ENCODE measurements around the gene NRXN2.

Gene NRXN2

DNA sequence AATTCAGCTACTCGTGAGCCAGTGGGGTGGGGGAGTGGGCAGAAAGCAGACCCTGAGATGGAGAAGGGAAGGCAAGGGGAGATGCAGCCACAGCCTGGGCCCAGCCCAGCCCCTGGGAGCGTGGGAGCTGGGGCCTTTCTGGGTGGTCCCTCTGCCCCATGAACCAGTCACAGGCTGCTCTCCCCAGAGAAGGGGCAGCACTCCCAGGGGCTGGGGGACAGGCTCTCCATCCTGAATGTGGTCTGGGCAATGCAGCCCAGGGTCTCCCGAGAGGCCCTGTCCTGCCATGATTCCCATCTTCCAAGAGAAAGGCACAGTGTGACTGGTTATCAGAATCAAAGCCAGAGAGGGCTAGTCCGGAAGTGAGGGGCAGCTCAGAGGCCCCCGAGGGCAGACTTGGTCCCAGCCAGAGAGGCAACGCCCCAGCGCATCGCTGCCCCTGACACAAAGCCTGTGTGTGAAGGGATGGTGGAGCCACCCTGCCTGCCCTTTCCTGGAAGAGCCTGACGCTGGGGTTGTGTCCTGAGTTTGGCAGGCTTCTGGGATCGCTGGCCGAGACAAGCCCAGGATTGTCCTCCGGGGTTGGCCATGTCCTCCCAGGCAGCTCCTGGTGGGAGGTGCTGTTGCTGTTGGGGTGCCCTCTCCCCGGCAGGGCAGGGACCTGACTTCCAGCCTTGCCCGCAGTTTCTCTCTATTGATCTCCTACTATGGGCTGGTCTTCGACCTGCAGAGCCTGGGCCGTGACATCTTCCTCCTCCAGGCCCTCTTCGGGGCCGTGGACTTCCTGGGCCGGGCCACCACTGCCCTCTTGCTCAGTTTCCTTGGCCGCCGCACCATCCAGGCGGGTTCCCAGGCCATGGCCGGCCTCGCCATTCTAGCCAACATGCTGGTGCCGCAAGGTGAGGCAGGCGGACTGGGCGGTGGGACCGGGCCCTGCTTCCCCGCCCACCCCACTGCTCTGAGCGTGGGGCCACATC lies 155.8 kb downstream of the NRXN2 start:
- H4K20me1 ChIP-seq (ENCODE audit: insufficient read depth, low read length): no peaks in the 10 kb centered on the region
- H3K27ac ChIP-seq (ENCODE audit: low read depth, low read length, poor library complexity, severe bottlenecking): no peak overlapping the region
- no peak overlapping the region; the same call in 1 of the 2 replicates for H3K4me2 ChIP-seq (ENCODE audit: low read length)
- peaks cover 4% of the 10 kb centered on the region; the same call in 1 of the 2 replicates for H3K27me3 ChIP-seq (ENCODE audit: insufficient read depth, low read length)
- no peak overlapping the region for H2AFZ ChIP-seq (ENCODE audit: low read length)
- no peaks in the 10 kb centered on the region for H3K9me2 ChIP-seq (ENCODE audit: low read depth, low read length)
- TF ChIP-seq, protein P1, sequence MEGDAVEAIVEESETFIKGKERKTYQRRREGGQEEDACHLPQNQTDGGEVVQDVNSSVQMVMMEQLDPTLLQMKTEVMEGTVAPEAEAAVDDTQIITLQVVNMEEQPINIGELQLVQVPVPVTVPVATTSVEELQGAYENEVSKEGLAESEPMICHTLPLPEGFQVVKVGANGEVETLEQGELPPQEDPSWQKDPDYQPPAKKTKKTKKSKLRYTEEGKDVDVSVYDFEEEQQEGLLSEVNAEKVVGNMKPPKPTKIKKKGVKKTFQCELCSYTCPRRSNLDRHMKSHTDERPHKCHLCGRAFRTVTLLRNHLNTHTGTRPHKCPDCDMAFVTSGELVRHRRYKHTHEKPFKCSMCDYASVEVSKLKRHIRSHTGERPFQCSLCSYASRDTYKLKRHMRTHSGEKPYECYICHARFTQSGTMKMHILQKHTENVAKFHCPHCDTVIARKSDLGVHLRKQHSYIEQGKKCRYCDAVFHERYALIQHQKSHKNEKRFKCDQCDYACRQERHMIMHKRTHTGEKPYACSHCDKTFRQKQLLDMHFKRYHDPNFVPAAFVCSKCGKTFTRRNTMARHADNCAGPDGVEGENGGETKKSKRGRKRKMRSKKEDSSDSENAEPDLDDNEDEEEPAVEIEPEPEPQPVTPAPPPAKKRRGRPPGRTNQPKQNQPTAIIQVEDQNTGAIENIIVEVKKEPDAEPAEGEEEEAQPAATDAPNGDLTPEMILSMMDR (IDR thresholded peaks at IDR 0.05; ENCODE audit: low read length): no peak
- no peaks in the 10 kb centered on the region for H3F3A ChIP-seq (ENCODE audit: insufficient read depth, low read length)
- peaks cover 10% of the 10 kb centered on the region for H3K4me1 ChIP-seq (ENCODE audit: insufficient read depth, low read length, severe bottlenecking)
- no peaks in the 10 kb centered on the region for H3K79me2 ChIP-seq (ENCODE audit: insufficient read depth, low read length)
- H3K36me3 ChIP-seq (ENCODE audit: insufficient read depth, low read length): no peaks in the 10 kb centered on the region
- no peaks in the 10 kb centered on the region for H3K9me3 ChIP-seq (ENCODE audit: low read length)
- no peak overlapping the region for H3K4me3 ChIP-seq (ENCODE audit: low read depth, low read length, poor library complexity, severe bottlenecking)
- no peak overlapping the region for H3K9ac ChIP-seq (ENCODE audit: low read length)

DNA sequence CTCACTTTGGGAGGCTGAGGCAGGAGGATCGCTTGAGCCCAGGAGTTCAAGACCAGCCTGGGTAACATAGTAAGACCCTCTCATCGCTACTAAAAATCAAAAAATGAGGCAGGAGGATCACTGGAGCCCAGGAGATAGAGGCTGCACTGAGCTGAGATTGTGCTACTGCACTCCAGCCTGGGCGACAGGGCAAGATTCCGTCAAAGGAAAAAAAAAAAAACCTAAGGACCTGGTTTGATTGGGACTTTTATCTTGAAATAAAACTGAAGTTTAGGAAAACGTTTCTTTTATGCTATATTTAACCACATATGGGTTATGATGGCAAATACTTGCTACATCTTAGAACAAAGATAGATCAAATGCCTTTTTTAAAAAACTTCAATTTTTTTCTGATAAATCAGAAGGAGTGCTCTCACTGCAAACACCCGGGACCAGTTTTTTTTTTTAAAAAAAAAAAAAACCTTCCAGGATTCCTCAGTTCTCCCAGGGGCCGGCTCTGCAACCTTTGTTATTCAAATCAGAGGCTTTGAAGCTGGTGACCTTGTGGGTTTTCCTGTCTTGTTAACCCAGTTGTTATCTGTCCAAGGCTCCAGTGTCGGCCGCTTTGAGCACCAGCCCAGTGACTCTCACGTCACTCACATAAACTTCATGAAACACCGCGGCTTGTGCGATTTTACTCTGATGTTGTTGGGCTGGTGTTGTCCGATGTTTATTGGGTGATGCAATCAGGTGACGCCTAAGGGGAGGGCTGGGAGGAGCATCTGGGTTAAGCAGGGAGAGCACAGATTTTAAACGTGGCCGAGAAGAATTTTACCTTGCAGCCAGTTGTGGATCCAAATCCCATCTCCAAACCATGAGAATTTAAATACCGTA lies 156.7 kb downstream of the NRXN2 start:
- no peak overlapping the region for H3K9ac ChIP-seq (ENCODE audit: low read length)
- no peak overlapping the region for H2AFZ ChIP-seq (ENCODE audit: low read length)
- H4K20me1 ChIP-seq (ENCODE audit: insufficient read depth, low read length): no peaks in the 10 kb centered on the region
- no peaks in the 10 kb centered on the region for H3F3A ChIP-seq (ENCODE audit: insufficient read depth, low read length)
- TF ChIP-seq, protein P1 (IDR thresholded peaks at IDR 0.05; ENCODE audit: low read length): no peak
- TF ChIP-seq EZH2 (IDR thresholded peaks at IDR 0.05; ENCODE audit: borderline replicate concordance, low read length): no peak
- H3K27ac ChIP-seq (ENCODE audit: low read depth, low read length, poor library complexity, severe bottlenecking): no peak overlapping the region
- H3K9me2 ChIP-seq (ENCODE audit: low read depth, low read length): no peaks in the 10 kb centered on the region
- H3K27me3 ChIP-seq (ENCODE audit: insufficient read depth, low read length): peaks cover 4% of the 10 kb centered on the region; the same call in 1 of the 2 replicates
- no peak overlapping the region for H3K4me3 ChIP-seq (ENCODE audit: low read depth, low read length, poor library complexity, severe bottlenecking)
- H3K79me2 ChIP-seq (ENCODE audit: insufficient read depth, low read length): no peaks in the 10 kb centered on the region
- peak overlapping the region; percentile 28; the same call in 1 of the 2 replicates for H3K4me2 ChIP-seq (ENCODE audit: low read length)
- H3K9me3 ChIP-seq (ENCODE audit: low read length): no peaks in the 10 kb centered on the region
- no peaks in the 10 kb centered on the region for H3K36me3 ChIP-seq (ENCODE audit: insufficient read depth, low read length)
- peaks cover 10% of the 10 kb centered on the region for H3K4me1 ChIP-seq (ENCODE audit: insufficient read depth, low read length, severe bottlenecking)

DNA sequence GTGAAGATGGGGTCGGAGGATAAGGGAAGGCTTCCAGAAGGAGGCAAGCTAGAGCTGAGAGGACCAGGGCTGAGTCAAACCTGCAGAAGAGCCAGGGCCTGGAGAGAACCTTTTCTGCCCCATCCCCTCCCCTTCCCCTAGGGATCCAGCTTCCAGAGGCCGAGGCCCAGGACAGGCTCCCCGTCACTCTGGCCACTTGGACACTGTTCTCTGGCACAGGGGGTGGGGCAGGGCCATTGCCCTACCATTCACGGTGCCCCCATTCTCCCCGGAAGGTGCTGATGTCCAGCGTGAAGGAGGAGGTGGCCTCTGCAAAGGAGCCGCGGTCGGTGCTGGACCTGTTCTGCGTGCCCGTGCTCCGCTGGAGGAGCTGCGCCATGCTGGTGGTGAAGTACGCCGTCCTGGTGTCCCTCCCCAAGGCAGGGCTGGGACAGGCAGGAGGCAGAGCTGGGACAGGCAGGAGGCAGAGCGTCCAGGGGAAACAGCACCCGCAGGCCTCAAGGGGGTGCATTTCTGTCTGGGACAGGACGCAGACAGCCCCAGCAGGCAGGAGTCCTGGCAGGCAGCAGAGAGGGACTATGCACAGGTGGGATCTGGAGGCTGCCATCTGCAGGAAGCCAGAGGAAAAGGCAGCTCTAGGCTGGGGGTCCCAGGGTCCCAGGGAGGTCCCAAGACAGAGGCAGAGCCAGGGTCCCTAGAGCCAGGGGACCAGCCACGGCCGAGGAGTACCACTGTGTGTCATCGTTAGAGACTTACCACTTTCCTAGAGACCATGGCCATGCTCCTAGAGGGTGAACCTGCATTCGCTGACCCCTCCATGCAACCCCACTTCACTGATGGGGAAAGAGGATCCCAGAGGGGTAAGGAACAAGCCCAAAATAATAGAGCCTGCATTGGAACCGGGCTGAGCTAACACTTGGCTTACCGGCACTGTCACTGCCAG lies 157.8 kb downstream of the NRXN2 start:
- no peak overlapping the region for H2AFZ ChIP-seq (ENCODE audit: low read length)
- H3K9ac ChIP-seq (ENCODE audit: low read length): no peak overlapping the region
- H3K27me3 ChIP-seq (ENCODE audit: insufficient read depth, low read length): 0 out of 2 replicates have a peak, but pooled peaks cover 2% of the 10 kb centered on the region
- no peaks in the 10 kb centered on the region for H3K79me2 ChIP-seq (ENCODE audit: insufficient read depth, low read length)
- peaks cover 10% of the 10 kb centered on the region for H3K4me1 ChIP-seq (ENCODE audit: insufficient read depth, low read length, severe bottlenecking)
- no peaks in the 10 kb centered on the region for H3K9me2 ChIP-seq (ENCODE audit: low read depth, low read length)
- H3K4me3 ChIP-seq (ENCODE audit: low read depth, low read length, poor library complexity, severe bottlenecking): no peak overlapping the region
- no peaks in the 10 kb centered on the region for H3K36me3 ChIP-seq (ENCODE audit: insufficient read depth, low read length)
- H3F3A ChIP-seq (ENCODE audit: insufficient read depth, low read length): no peaks in the 10 kb centered on the region
- no peak overlapping the region for H3K4me2 ChIP-seq (ENCODE audit: low read length)
- H4K20me1 ChIP-seq (ENCODE audit: insufficient read depth, low read length): no peaks in the 10 kb centered on the region
- no peak overlapping the region for H3K27ac ChIP-seq (ENCODE audit: low read depth, low read length, poor library complexity, severe bottlenecking)
- TF ChIP-seq EZH2 (IDR thresholded peaks at IDR 0.05; ENCODE audit: borderline replicate concordance, low read length): no peak
- TF ChIP-seq, protein P1 (IDR thresholded peaks at IDR 0.05; ENCODE audit: low read length): peak; percentile 29; the same call in 1 of the 2 replicates
- no peaks in the 10 kb centered on the region for H3K9me3 ChIP-seq (ENCODE audit: low read length)
